Right lung (tissue), 5 donors: Measurements from ENCODE around the gene TMEM263. TPM values are rescaled to one million over a fixed set of nuclear protein-coding genes. Genes with fewer than 3 reads are reported as not detected.
"Not testable (repeated sequence)": the region's sequence is repeated elsewhere in the genome, so short reads cannot be mapped to it uniquely, and the experiment has no call there.

Source experiments
- DNase-seq, 2 donors: peaks; one replicate each; pipeline ENCODE4 v3.0.0-alpha.2; 2013
- polyA plus RNA-seq, 5 donors: library from polyadenylated mRNA; unstranded; fragments of 120-200 nt; gene quantifications; one replicate each; pipeline versions ENCODE4 v1.2.1 to v1.2.3, GENCODE V29; 2013; ENCODE audit warnings: inconsistent platforms in 1 of 5, low replicate concordance in 1 of 5; ENCODE audit not compliant: insufficient read length in 5 of 5, insufficient read depth in 1 of 5

The TMEM263 gene
- polyA plus RNA-seq, 5 donors: 69.9 to 86.5 (median 84.1) TPM

GRCh38 chr12:106981788-106982187 lies 26.1 kb downstream of the TMEM263 start:
- peak; percentile 81 to 89 for DNase-seq

GRCh38 chr12:106982229-106982628 lies 26.5 kb downstream of the TMEM263 start:
- DNase-seq: no peak

- no peak for DNase-seq
Observed at GRCh38 chr12:106984588-106985137, 29.0 kb downstream of the TMEM263 start.

GRCh38 chr12:106985479-106985878 lies 29.8 kb downstream of the TMEM263 start:
- DNase-seq: no peak

- no peak for DNase-seq
Observed at GRCh38 chr12:106986135-106986534, 30.4 kb downstream of the TMEM263 start.

GRCh38 chr12:106986625-106987389 lies 31.1 kb downstream of the TMEM263 start, which contains the start of gene MTERF2:
Gene MTERF2, minus strand, starts transcription at chr12:106987146. Its CDS starts 8,432 bp downstream, at chr12:106978714.
- DNase-seq: peak; percentile 94 to 95

GRCh38 chr12:106987846-106988245 lies 32.1 kb downstream of the TMEM263 start:
- no peak for DNase-seq

- no peak for DNase-seq
Observed at GRCh38 chr12:106994579-106995220, 39.0 kb downstream of the TMEM263 start.

- not testable (repeated sequence) for DNase-seq
Observed at GRCh38 chr12:106996102-106996501, 40.4 kb downstream of the TMEM263 start.

- DNase-seq: no peak
Observed at GRCh38 chr12:106997916-106998315, 42.2 kb downstream of the TMEM263 start.

GRCh38 chr12:106999446-106999845 lies 43.7 kb downstream of the TMEM263 start:
- DNase-seq: no peak

GRCh38 chr12:107002665-107003064 lies 47.0 kb downstream of the TMEM263 start:
- DNase-seq: not testable (repeated sequence)

GRCh38 chr12:107007411-107007810 lies 51.7 kb downstream of the TMEM263 start:
- no peak for DNase-seq

GRCh38 chr12:107011519-107011918 lies 55.8 kb downstream of the TMEM263 start:
- no peak for DNase-seq

- DNase-seq: no peak
Observed at GRCh38 chr12:107012736-107013425, 57.2 kb downstream of the TMEM263 start.

GRCh38 chr12:107014055-107014454 lies 58.3 kb downstream of the TMEM263 start:
- no peak for DNase-seq

- no peak for DNase-seq
Observed at GRCh38 chr12:107017042-107017441, 61.3 kb downstream of the TMEM263 start.

GRCh38 chr12:107019546-107019945 lies 63.8 kb downstream of the TMEM263 start:
- DNase-seq: no peak
